ENCODE results near the gene ATE1. TPM values are rescaled to one million over a fixed set of nuclear protein-coding genes. Genes with fewer than 3 reads are reported as not detected.
A peak's percentile ranks its signal among the peaks of the same experiment; 100 is the strongest.
"Not testable (repeated sequence)": the region's sequence is repeated elsewhere in the genome, so short reads cannot be mapped to it uniquely, and the experiment has no call there.

Gene ATE1
- total and polyA plus RNA-seq, 8 donors, result 4.9 to 47.4 (median 9.1) TPM

DNA sequence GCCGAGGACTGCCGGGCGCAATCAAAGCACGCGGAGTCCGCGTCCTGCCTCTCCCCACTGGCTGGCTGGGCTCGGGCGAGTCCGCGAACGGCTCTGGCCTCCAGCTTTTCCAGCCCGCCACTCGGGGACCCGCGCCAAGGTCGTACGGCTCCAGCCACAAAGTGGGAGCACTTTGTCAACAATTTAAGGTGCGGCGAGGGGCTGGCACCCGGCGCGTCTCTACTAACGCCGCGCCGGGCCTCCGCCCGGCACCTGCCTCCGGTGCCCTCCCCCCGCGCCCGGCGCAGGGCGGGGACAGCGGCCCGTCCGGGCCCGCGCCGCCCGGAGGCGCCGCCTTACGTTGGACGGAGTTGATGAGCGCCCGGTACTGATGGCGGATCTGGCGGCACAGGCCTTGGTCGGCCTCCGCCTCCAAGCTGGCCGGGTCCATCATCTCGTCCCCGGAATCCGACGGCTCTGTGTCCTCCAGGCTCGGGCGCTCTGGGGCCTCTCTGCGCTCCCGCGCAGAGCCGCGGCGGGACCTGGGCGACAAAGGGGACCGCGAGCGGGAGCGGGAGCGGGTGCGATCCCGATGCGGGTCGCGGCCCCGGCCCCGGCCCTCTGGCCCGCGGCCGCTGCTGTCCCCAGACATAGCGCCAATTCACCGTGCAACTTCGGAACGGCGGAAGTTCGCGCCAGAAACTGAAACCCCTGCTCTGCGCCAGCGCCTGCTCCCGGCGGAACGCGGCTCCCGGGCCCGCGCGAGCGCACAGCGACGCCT lies 46.9 kb upstream of the ATE1 start, which contains the start of gene NSMCE4A:
Gene NSMCE4A (minus strand): TSS at position 683 of the 760 bp plus-strand sequence. CDS start 52 bp downstream, at position 631.
- H3K36me3 ChIP-seq, result peaks cover 6 to 26% (median 19%) of the 10 kb centered on the region in 4 donors
- DNase-seq, result peak; percentile 83 to 93
- H3K27ac ChIP-seq, result peak within 1 kb of the TSS; percentile 95 to 100 (median 99)
- TF ChIP-seq CTCF (IDR thresholded peaks at IDR 0.05), result peak in 3 of 7 experiments; percentile 15 to 74 (median 22)
- TF ChIP-seq POLR2A (IDR thresholded peaks at IDR 0.05), result peak in 1 of 4 donors; percentile 21
- no peak for TF ChIP-seq EP300 (IDR thresholded peaks at IDR 0.05)
- peak in 2 of 3 donors; percentile 57 to 61 for TF ChIP-seq POLR2AphosphoS5 (IDR thresholded peaks at IDR 0.05)
- H3K27me3 ChIP-seq, result no peaks in the 10 kb centered on the region
- peaks cover 14 to 39% (median 28%) of the 10 kb centered on the region in 4 donors for H3K4me1 ChIP-seq
- intact Hi-C loops (cut with DNase I; ENCODE audit: low total_unique reads), result loop anchor here (10.0 kb wide), 2 partner anchors 50 to 80 kb away; partner anchors contain the start of gene ATE1
- 0 to 2% (median 0%) methylated on average over 11 to 101 of the region's 101 CpGs for WGBS, 5 donors
- peak within 1 kb of the TSS; percentile 73 to 91 (median 85) for H3K4me3 ChIP-seq
- no peaks in the 10 kb centered on the region for H3K9me3 ChIP-seq

- Histone ChIP-seq H3K4me1 (peaks cover 14 to 39% (median 28%) of the 10 kb centered on the region in 4 donors), H3K4me3 (peak overlapping the region; percentile 73 to 91 (median 85)), H3K27me3 (no peaks in the 10 kb centered on the region), H3K9me3 (no peaks in the 10 kb centered on the region), H3K36me3 (peaks cover 6 to 31% (median 26%) of the 10 kb centered on the region in 4 donors), H3K27ac (peak overlapping the region; percentile 95 to 100 (median 99))
- no peak for TF ChIP-seq EP300 (IDR thresholded peaks at IDR 0.05)
- no peak for TF ChIP-seq CTCF (IDR thresholded peaks at IDR 0.05)
- no peak for TF ChIP-seq POLR2A (IDR thresholded peaks at IDR 0.05)
- no peak for TF ChIP-seq POLR2AphosphoS5 (IDR thresholded peaks at IDR 0.05)
- no peak for DNase-seq
- intact Hi-C loops (cut with DNase I; ENCODE audit: low total_unique reads), result loop anchor here (10.0 kb wide), 2 partner anchors 49 to 81 kb away; partner anchors contain the start of gene ATE1
- WGBS, 5 donors, result 5 to 10% (median 7%) methylated on average over 15 to 21 of the region's 21 CpGs
These were observed 46.2 kb upstream of the ATE1 start for GRCh38 chr10:121974019-121974534.

GRCh38 chr10:121969086-121969485 lies 41.3 kb upstream of the ATE1 start:
- H3K27ac ChIP-seq; H3K9me3 ChIP-seq; intact Hi-C loops (cut with DNase I; ENCODE audit: low total_unique reads); H3K27me3 ChIP-seq; H3K4me3 ChIP-seq: not testable (repeated sequence)
- 69 to 89% (median 80%) methylated on average over 8 of the region's 8 CpGs for WGBS, 5 donors
- Histone ChIP-seq H3K4me1 (peaks cover 9 to 28% (median 16%) of the 10 kb centered on the region in 4 donors), H3K36me3 (peaks cover 29 to 81% (median 76%) of the 10 kb centered on the region in 4 donors)
- DNase-seq, result peak in 1 of 2 donors; percentile 59

GRCh38 chr10:121965996-121966395 lies 38.2 kb upstream of the ATE1 start:
- H3K27me3 ChIP-seq, result no peaks in the 10 kb centered on the region
- TF ChIP-seq POLR2AphosphoS5 (IDR thresholded peaks at IDR 0.05), result no peak
- no peak for TF ChIP-seq POLR2A (IDR thresholded peaks at IDR 0.05)
- no peak for TF ChIP-seq CTCF (IDR thresholded peaks at IDR 0.05)
- TF ChIP-seq EP300 (IDR thresholded peaks at IDR 0.05), result no peak

More at GRCh38 chr10:121965996-121966395, 38.2 kb upstream of the ATE1 start:
- H3K9me3 ChIP-seq, result no peaks in the 10 kb centered on the region
- peaks cover 29 to 98% (median 96%) of the 10 kb centered on the region in 4 donors for H3K36me3 ChIP-seq
- no peak overlapping the region for H3K4me3 ChIP-seq
- no peak overlapping the region for H3K27ac ChIP-seq
- no peak for DNase-seq
- intact Hi-C loops (cut with DNase I; ENCODE audit: low total_unique reads), result no loop called here
- H3K4me1 ChIP-seq, result no peaks in the 10 kb centered on the region
- 81 to 92% (median 91%) methylated on average over 3 of the region's 3 CpGs for WGBS, 5 donors

All from stomach (tissue), 9 donors.